ENCODE measurements around the gene ETHE1.

ETHE1 gene

DNA sequence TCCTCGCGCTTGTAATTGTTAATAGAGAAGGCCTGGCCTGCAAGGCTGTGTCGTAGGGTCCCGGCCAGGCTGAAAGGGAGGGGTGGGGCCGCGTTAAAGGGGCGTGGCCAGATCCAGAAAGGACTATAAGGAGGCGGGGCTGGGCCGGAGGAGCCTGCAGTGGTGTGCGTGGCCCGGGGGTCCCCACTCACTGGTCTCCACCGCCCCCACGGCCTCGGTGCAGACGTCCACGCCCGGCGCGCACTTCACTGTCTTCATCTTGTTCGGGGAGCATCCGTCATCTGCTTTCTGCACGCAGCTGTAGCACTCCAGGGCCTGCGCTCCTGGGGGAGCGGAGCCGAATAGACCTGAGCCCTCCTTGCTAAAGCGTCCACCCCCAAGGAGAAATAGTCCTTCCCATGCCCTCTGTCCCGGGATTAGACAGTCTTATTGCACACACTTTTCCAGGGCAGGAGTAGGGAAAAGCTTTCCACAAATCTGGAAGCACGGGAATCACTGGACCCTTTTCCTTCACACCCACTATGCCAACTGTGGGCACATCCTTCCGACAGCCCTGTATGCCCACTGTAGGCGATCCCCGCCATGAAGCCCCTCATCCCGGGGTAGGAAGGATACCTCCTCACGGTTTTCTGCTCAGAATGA, 62.7 kb downstream of the ETHE1 start:
- TF ChIP-seq ARNTL (CRISPR knock-in tag; IDR thresholded peaks at IDR 0.05; ENCODE audit: borderline replicate concordance, low read depth), result no peak
- ATAC-seq, result peak; percentile 74

DNA sequence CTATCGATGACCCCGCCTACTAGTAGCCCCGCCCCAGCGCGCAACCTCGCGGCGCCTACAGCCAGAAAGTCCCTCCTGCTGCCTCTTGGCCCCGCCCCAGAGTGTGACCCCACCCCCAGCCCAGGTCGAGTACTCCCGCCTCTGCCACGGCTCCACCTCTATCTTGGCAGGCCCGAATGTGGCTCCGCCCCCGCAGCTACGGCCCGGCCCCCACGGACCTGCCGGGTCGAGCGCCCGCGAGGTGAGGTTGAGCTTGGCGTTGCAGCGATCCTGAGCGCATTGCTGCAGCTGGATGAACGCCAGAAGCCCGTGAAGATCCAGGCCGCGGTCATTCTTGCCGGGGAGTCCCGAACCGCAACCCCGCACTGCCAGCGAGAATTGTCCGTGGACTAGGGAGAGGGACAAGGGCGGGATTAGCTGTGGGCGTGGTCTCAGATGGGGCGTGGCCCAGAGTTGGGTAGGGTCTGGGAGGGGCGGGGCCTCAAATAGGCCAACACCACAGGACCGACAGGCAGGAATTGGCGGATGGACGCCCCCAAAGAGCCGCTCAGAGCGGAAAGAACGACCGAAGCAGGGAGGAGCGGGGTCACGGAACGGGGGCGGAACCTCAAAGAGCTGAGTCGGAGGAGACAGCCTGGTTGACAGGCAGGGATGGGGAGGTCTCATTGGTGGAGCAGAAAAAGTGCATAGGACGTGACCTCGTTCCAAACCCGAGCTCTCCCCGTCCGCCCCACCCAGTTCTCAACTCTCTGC, 63.4 kb downstream of the ETHE1 start:
- TF ChIP-seq CREB5 (CRISPR knock-in tag; IDR thresholded peaks at IDR 0.05; ENCODE audit: low read depth) (no peak), CSRNP3 (CRISPR knock-in tag; IDR thresholded peaks at IDR 0.05) (no peak), TCF4 (CRISPR knock-in tag; IDR thresholded peaks at IDR 0.05; ENCODE audit: borderline replicate concordance) (no peak), CSDC2 (CRISPR knock-in tag; IDR thresholded peaks at IDR 0.05) (no peak), ARNTL (CRISPR knock-in tag; IDR thresholded peaks at IDR 0.05; ENCODE audit: borderline replicate concordance, low read depth) (no peak), GLIS3 (CRISPR knock-in tag; IDR thresholded peaks at IDR 0.05) (no peak), BACH2 (CRISPR knock-in tag; IDR thresholded peaks at IDR 0.05; ENCODE audit: borderline replicate concordance) (no peak), PPARA (CRISPR knock-in tag; IDR thresholded peaks at IDR 0.05; ENCODE audit: borderline replicate concordance) (no peak), ISL1 (CRISPR knock-in tag; IDR thresholded peaks at IDR 0.05) (no peak), ZNF565 (CRISPR knock-in tag; conservative IDR thresholded peaks at IDR 0.05; ENCODE audit: low read depth) (no peak), ZC3H10 (CRISPR knock-in tag; IDR thresholded peaks at IDR 0.05) (no peak), TOX (CRISPR knock-in tag; IDR thresholded peaks at IDR 0.05; ENCODE audit: borderline replicate concordance) (no peak)
- TF ChIP-seq, protein P1, sequence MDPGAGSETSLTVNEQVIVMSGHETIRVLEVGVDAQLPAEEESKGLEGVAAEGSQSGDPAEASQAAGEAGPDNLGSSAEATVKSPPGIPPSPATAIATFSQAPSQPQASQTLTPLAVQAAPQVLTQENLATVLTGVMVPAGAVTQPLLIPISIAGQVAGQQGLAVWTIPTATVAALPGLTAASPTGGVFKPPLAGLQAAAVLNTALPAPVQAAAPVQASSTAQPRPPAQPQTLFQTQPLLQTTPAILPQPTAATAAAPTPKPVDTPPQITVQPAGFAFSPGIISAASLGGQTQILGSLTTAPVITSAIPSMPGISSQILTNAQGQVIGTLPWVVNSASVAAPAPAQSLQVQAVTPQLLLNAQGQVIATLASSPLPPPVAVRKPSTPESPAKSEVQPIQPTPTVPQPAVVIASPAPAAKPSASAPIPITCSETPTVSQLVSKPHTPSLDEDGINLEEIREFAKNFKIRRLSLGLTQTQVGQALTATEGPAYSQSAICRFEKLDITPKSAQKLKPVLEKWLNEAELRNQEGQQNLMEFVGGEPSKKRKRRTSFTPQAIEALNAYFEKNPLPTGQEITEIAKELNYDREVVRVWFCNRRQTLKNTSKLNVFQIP (CRISPR knock-in tag; IDR thresholded peaks at IDR 0.05; ENCODE audit: borderline replicate concordance, low read depth), result no peak
- TF ChIP-seq, protein P2, sequence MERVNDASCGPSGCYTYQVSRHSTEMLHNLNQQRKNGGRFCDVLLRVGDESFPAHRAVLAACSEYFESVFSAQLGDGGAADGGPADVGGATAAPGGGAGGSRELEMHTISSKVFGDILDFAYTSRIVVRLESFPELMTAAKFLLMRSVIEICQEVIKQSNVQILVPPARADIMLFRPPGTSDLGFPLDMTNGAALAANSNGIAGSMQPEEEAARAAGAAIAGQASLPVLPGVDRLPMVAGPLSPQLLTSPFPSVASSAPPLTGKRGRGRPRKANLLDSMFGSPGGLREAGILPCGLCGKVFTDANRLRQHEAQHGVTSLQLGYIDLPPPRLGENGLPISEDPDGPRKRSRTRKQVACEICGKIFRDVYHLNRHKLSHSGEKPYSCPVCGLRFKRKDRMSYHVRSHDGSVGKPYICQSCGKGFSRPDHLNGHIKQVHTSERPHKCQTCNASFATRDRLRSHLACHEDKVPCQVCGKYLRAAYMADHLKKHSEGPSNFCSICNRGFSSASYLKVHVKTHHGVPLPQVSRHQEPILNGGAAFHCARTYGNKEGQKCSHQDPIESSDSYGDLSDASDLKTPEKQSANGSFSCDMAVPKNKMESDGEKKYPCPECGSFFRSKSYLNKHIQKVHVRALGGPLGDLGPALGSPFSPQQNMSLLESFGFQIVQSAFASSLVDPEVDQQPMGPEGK (CRISPR knock-in tag; IDR thresholded peaks at IDR 0.05; ENCODE audit: borderline replicate concordance), result no peak
- ATAC-seq, result peak; percentile 91

DNA sequence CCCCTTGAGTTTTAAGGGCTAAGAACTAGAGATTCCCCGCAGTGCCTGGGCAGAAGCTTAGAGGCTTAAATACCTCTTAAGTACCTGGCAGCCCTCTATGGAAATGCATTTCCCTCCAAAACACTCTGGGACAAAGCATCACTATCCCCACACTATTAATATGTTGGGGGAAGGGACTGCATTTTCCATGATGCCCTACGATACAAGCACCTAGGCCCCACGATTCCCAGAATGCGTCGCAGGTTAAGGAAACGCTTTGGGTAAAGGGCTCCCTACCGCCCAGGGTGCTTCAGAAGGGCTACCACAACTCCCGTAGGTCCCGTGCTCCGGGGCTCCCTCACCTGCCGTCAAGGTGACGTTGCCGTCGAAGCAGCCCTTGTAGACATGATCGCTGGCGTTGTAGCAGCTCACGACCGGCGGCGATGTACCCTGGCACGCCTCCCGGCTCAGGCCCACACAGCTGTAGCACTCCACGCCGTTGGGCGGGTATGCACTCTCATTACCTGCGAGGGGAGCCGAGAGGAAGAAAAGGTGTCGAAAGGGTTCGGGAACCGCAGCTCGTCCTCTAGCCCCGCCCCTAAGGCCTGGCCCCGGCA, 64.1 kb downstream of the ETHE1 start:
- no peak for ATAC-seq
- TF ChIP-seq OSR1 (CRISPR knock-in tag; IDR thresholded peaks at IDR 0.05) (no peak), RARB (CRISPR knock-in tag; IDR thresholded peaks at IDR 0.05) (no peak), ZC3H10 (CRISPR knock-in tag; IDR thresholded peaks at IDR 0.05) (no peak)

DNA sequence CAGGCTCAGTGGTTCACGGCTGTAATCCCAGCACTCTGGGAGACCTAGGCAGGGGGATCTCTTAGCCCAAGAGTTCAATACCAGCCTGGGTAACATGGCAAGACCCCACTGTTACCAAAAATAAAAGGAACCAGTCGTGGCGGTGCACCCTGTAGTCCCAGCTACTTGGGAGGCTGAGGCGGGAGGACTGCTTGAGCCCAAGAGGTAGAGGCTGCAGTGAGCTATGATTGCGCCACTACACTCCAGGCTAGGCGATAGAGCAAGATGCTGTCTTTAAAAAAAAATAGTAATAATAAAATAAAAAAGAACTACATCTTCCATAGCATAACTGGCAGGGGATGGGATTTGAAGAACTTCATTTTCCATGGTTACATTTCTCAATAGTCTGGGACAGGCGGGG, 64.6 kb downstream of the ETHE1 start:
- ATAC-seq, result no peak
- TF ChIP-seq, protein P1 (CRISPR knock-in tag; IDR thresholded peaks at IDR 0.05; ENCODE audit: borderline replicate concordance, low read depth), result no peak
- no peak for TF ChIP-seq ZNF70 (CRISPR knock-in tag; IDR thresholded peaks at IDR 0.05)

Data from SK-N-SH treated with all-trans-retinoic acid at 6 μM for 48 hours (cell line).